Activated CD8-positive, alpha-beta T cell treated with anti-CD3 and anti-CD28 coated beads, Interleukin-2, amount 10 ng/mL, durations not matched to agents 7 days and 5 days (primary cell): ENCODE data around the gene EDARADD. TPM values are rescaled to one million over a fixed set of nuclear protein-coding genes. Genes with fewer than 3 reads are reported as not detected.
"Not testable (repeated sequence)": the region's sequence is repeated elsewhere in the genome, so short reads cannot be mapped to it uniquely, and the experiment has no call there.

Experiments
- ATAC-seq: fragments of 150-1000 bp; cut with Tn5 transposase; one replicate; pipeline ENCODE4 v1.10.0; 2021; ENCODE audit warnings: moderate library complexity
- CTCF ChIA-PET: fragments of 350-600 bp; sonication (Branson Sonifier 250); formaldehyde crosslinking; loops from one replicate; lab custom pipeline; 2021; ENCODE audit warnings: antibody characterized with exemption; lab: Charles Lee
- POLR2A ChIA-PET: fragments of 350-600 bp; sonication (Branson Sonifier 250); formaldehyde crosslinking; loops from one replicate; lab custom pipeline; 2021; ENCODE audit warnings: antibody characterized with exemption; lab: Charles Lee
- DNase-seq: peaks from one replicate; pipeline ENCODE4 v3.0.0-alpha.2; 2020
- H3K27ac Mint-ChIP-seq: one replicate; pipeline ENCODE4 v1.8.0; 2021; ENCODE audit warnings: mild to moderate bottlenecking, mixed read lengths
- H3K27me3 Mint-ChIP-seq: one replicate; pipeline ENCODE4 v1.8.0; 2021; ENCODE audit warnings: low read depth, mixed read lengths
- H3K36me3 Mint-ChIP-seq: one replicate; pipeline ENCODE4 v1.8.0; 2021; ENCODE audit warnings: low read depth, mixed read lengths
- H3K4me1 Mint-ChIP-seq: one replicate; pipeline ENCODE4 v1.8.0; 2021; ENCODE audit warnings: low read depth, mixed read lengths
- H3K4me3 Mint-ChIP-seq: one replicate; pipeline ENCODE4 v1.8.0; 2021; ENCODE audit warnings: mild to moderate bottlenecking, mixed read lengths
- H3K9me3 Mint-ChIP-seq: one replicate; pipeline ENCODE4 v1.8.0; 2022; ENCODE audit warnings: mixed read lengths; ENCODE audit not compliant: insufficient read depth
- total RNA-seq, 2 experiments: library from RNA; stranded (reverse); gene quantifications; one replicate each; pipeline ENCODE4 v1.2.3, GENCODE V29; 2021

Gene EDARADD
- total RNA-seq, 2 experiments from 2014 or later: 0.45 to 1.2 TPM

- peaks cover 7% of the 10 kb centered on the region for H3K4me1 Mint-ChIP-seq
- H3K9me3 Mint-ChIP-seq: no peaks in the 10 kb centered on the region
- ChIA-PET POLR2A (no interaction called here), CTCF (no interaction called here)
- H3K27ac Mint-ChIP-seq: no peak overlapping the region
- no peak overlapping the region for H3K4me3 Mint-ChIP-seq
- H3K36me3 Mint-ChIP-seq: no peaks in the 10 kb centered on the region
- no peak for ATAC-seq
- H3K27me3 Mint-ChIP-seq: peaks cover 20% of the 10 kb centered on the region
- DNase-seq: no peak
Observed at GRCh38 chr1:236495467-236496112, 101.5 kb downstream of the EDARADD start.

GRCh38 chr1:236497908-236498307 is 103.8 kb downstream of the EDARADD start:
- ATAC-seq (no peak), DNase-seq (no peak)
- H3K4me3 Mint-ChIP-seq: no peak overlapping the region
- peaks cover 6% of the 10 kb centered on the region for H3K27me3 Mint-ChIP-seq
- POLR2A ChIA-PET: no interaction called here
- peaks cover 7% of the 10 kb centered on the region for H3K4me1 Mint-ChIP-seq
- H3K9me3 Mint-ChIP-seq: no peaks in the 10 kb centered on the region
- H3K36me3 Mint-ChIP-seq: no peaks in the 10 kb centered on the region
- H3K27ac Mint-ChIP-seq: no peak overlapping the region
- CTCF ChIA-PET: interaction anchor here (0.6 kb wide), 1 partner anchor 902 kb away, joined by 3 read pairs; no protein-coding TSS in a partner anchor

GRCh38 chr1:236501093-236501492 is 107.0 kb downstream of the EDARADD start:
- Mint-ChIP-seq H3K4me1 (peaks cover 12% of the 10 kb centered on the region), H3K9me3 (no peaks in the 10 kb centered on the region), H3K4me3 (no peak overlapping the region), H3K27me3 (peaks cover 6% of the 10 kb centered on the region), H3K36me3 (no peaks in the 10 kb centered on the region), H3K27ac (no peak overlapping the region)
- ATAC-seq (no peak), DNase-seq (no peak)
- ChIA-PET POLR2A (interaction anchor here (0.8 kb wide), 1 partner anchor 9 kb away, joined by 3 read pairs; no protein-coding TSS in a partner anchor), CTCF (interaction anchor here (1.1 to 1.2 kb wide), 2 partner anchors 11 to 23 kb away, joined by 3 read pairs; partner anchors contain the start of gene LGALS8)

GRCh38 chr1:236502579-236502971 is 108.5 kb downstream of the EDARADD start:
- DNase-seq: no peak
- peaks cover 12% of the 10 kb centered on the region for H3K4me1 Mint-ChIP-seq
- H3K9me3 Mint-ChIP-seq: no peaks in the 10 kb centered on the region
- peaks cover 5% of the 10 kb centered on the region for H3K27me3 Mint-ChIP-seq
- peak overlapping the region; percentile 68 for H3K27ac Mint-ChIP-seq
- no peaks in the 10 kb centered on the region for H3K36me3 Mint-ChIP-seq
- CTCF ChIA-PET: interaction anchor here (1.1 kb wide), 2 partner anchors 12 to 51 kb away, joined by 3 read pairs; no protein-coding TSS in a partner anchor
- no peak for ATAC-seq
- peak overlapping the region; percentile 22 for H3K4me3 Mint-ChIP-seq
- POLR2A ChIA-PET: no interaction called here

GRCh38 chr1:236502972-236503639 is 109.0 kb downstream of the EDARADD start:
- peak overlapping the region; percentile 22 for H3K4me3 Mint-ChIP-seq
- ATAC-seq: no peak

GRCh38 chr1:236504338-236504737 is 110.3 kb downstream of the EDARADD start:
- H3K36me3 Mint-ChIP-seq, POLR2A ChIA-PET, DNase-seq, CTCF ChIA-PET, H3K4me3 Mint-ChIP-seq, H3K27me3 Mint-ChIP-seq, ATAC-seq, H3K9me3 Mint-ChIP-seq, H3K27ac Mint-ChIP-seq: not testable (repeated sequence)
- peaks cover 20% of the 10 kb centered on the region for H3K4me1 Mint-ChIP-seq

More at GRCh38 chr1:236502972-236503639, 109.0 kb downstream of the EDARADD start:
- DNase-seq: no peak
- CTCF ChIA-PET: interaction anchor here (1.1 kb wide), 2 partner anchors 13 to 52 kb away, joined by 3 read pairs; no protein-coding TSS in a partner anchor
- Mint-ChIP-seq H3K27ac (peak overlapping the region; percentile 68), H3K4me1 (peaks cover 12% of the 10 kb centered on the region), H3K36me3 (no peaks in the 10 kb centered on the region), H3K27me3 (peaks cover 5% of the 10 kb centered on the region), H3K9me3 (no peaks in the 10 kb centered on the region)
- POLR2A ChIA-PET: no interaction called here

GRCh38 chr1:236507022-236507700 is 113.1 kb downstream of the EDARADD start:
- DNase-seq: no peak
- Mint-ChIP-seq H3K4me1 (peaks cover 20% of the 10 kb centered on the region), H3K27ac (no peak overlapping the region), H3K4me3 (no peak overlapping the region), H3K36me3 (no peaks in the 10 kb centered on the region), H3K9me3 (no peaks in the 10 kb centered on the region), H3K27me3 (peaks cover 12% of the 10 kb centered on the region)
- ATAC-seq: no peak
- CTCF ChIA-PET: interaction anchor here (1.0 kb wide), 1 partner anchor 10 kb away, joined by 4 read pairs; no protein-coding TSS in a partner anchor
- POLR2A ChIA-PET: no interaction called here

GRCh38 chr1:236508593-236509027 is 114.5 kb downstream of the EDARADD start:
- ATAC-seq (no peak), DNase-seq (no peak)
- POLR2A ChIA-PET: no interaction called here
- Mint-ChIP-seq H3K36me3 (no peaks in the 10 kb centered on the region), H3K27ac (no peak overlapping the region), H3K27me3 (peaks cover 12% of the 10 kb centered on the region), H3K4me1 (peaks cover 9% of the 10 kb centered on the region), H3K9me3 (no peaks in the 10 kb centered on the region), H3K4me3 (no peak overlapping the region)
- CTCF ChIA-PET: no interaction called here

- peaks cover 12% of the 10 kb centered on the region for H3K27me3 Mint-ChIP-seq
- no peaks in the 10 kb centered on the region for H3K36me3 Mint-ChIP-seq
- no peak overlapping the region for H3K4me3 Mint-ChIP-seq
- ATAC-seq: no peak
- H3K4me1 Mint-ChIP-seq: peaks cover 9% of the 10 kb centered on the region
- POLR2A ChIA-PET: no interaction called here
- CTCF ChIA-PET: interaction anchor here (1.1 kb wide), 1 partner anchor 405 kb away, joined by 3 read pairs; no protein-coding TSS in a partner anchor
- H3K9me3 Mint-ChIP-seq: no peaks in the 10 kb centered on the region
- no peak for DNase-seq
- no peak overlapping the region for H3K27ac Mint-ChIP-seq
Observed at GRCh38 chr1:236509203-236509602, 115.1 kb downstream of the EDARADD start.

GRCh38 chr1:236509647-236510401 is 115.7 kb downstream of the EDARADD start:
- H3K4me3 Mint-ChIP-seq: no peak overlapping the region
- peaks cover 9% of the 10 kb centered on the region for H3K27me3 Mint-ChIP-seq
- ChIA-PET POLR2A (no interaction called here), CTCF (interaction anchor here (1.1 kb wide), 1 partner anchor 406 kb away, joined by 3 read pairs; no protein-coding TSS in a partner anchor)
- H3K9me3 Mint-ChIP-seq: no peaks in the 10 kb centered on the region
- DNase-seq (no peak), ATAC-seq (no peak)
- H3K36me3 Mint-ChIP-seq: no peaks in the 10 kb centered on the region
- H3K4me1 Mint-ChIP-seq: peaks cover 9% of the 10 kb centered on the region
- no peak overlapping the region for H3K27ac Mint-ChIP-seq
